Endothelial cell of umbilical vein (primary cell): Measurements from ENCODE around the gene DPP6. TPM values are rescaled to one million over a fixed set of nuclear protein-coding genes. Genes with fewer than 3 reads are reported as not detected.

Experiments used
- BruUV-seq: library from RNA; stranded (reverse); fragments of 400-500 nt; replicated peaks from 2 replicates; lab custom pipeline; 2021; lab: Mats Ljungman, UMichigan
- CTCF ChIA-PET: fragments of 300-600, 350-600 bp; sonication (Branson Sonifier 250); formaldehyde crosslinking; loops from one replicate; lab custom pipeline; 2021; ENCODE audit warnings: antibody characterized with exemption, inconsistent platforms; lab: Charles Lee
- POLR2A ChIA-PET: fragments of 300-600, 350-600 bp; sonication (Branson Sonifier 250); formaldehyde crosslinking; loops from one replicate; lab custom pipeline; 2021; ENCODE audit warnings: antibody characterized with exemption, inconsistent platforms; lab: Charles Lee
- DNase-seq: peaks from one replicate; pipeline ENCODE4 v3.0.0-alpha.2; 2011; ENCODE audit warnings: low read depth, low spot score
- FAIRE-seq: peaks from 2 replicates; lab custom pipeline; 2011; peaks lifted over from hg19 to GRCh38; lab: Jason Lieb, UNC
- H2AFZ ChIP-seq: 2 replicates; pipeline ENCODE4 v1.6.0; 2012; ENCODE audit warnings: low read depth, low read length, control low read depth, inconsistent platforms
- H3K27ac ChIP-seq: 2 replicates; pipeline ENCODE4 v1.5.1; 2011; ENCODE audit warnings: low read depth, mild to moderate bottlenecking, control low read depth, low read length, moderate library complexity; ENCODE audit not compliant: insufficient read depth
- H3K27me3 ChIP-seq, 2 experiments: 2 replicates each; pipeline versions ENCODE4 v1.6.0 to v1.6.1; 2011; ENCODE audit warnings: low read length in 2 of 2, mixed read lengths in 1 of 2; ENCODE audit not compliant: control insufficient read depth in 2 of 2, insufficient read depth in 2 of 2
- H3K36me3 ChIP-seq, 2 experiments: 2 replicates in 1 of 2; 3 replicates in 1 of 2; pipeline ENCODE4 v1.5.1; 2011; ENCODE audit warnings: low read length in 2 of 2, mild to moderate bottlenecking in 1 of 2, moderate library complexity in 1 of 2; ENCODE audit not compliant: control insufficient read depth in 2 of 2, insufficient read depth in 2 of 2; ENCODE audit errors: extremely low read depth in 1 of 2
- H3K4me1 ChIP-seq: 3 replicates; pipeline ENCODE4 v1.5.1; 2011; ENCODE audit warnings: mild to moderate bottlenecking, low read length; ENCODE audit not compliant: control insufficient read depth, insufficient read depth; ENCODE audit errors: extremely low read depth
- H3K4me2 ChIP-seq: 2 replicates; pipeline ENCODE4 v1.6.1; 2011; ENCODE audit warnings: low read length, control low read depth, mixed read lengths; ENCODE audit not compliant: insufficient read depth
- H3K4me3 ChIP-seq, 3 experiments: fragments of 200-600 bp in 1 of 3; sonication (generic), shearing (Covaris generic) in 1 of 3; replicated peaks in 1 of 3; 2 replicates each; pipeline ENCODE4 v1.5.1; 2011 to 2016; ENCODE audit warnings: control low read depth in 3 of 3, low read length in 3 of 3, mild to moderate bottlenecking in 2 of 3, inconsistent platforms in 1 of 3, low read depth in 1 of 3, moderate library complexity in 1 of 3; ENCODE audit not compliant: insufficient read depth in 1 of 3
- H3K79me2 ChIP-seq: 2 replicates; pipeline ENCODE4 v1.6.0; 2012; ENCODE audit warnings: low read length, inconsistent platforms; ENCODE audit not compliant: control insufficient read depth, insufficient read depth
- H3K9ac ChIP-seq: replicated peaks from 2 replicates; pipeline ENCODE3; 2011; ENCODE audit warnings: low read length, control low read depth; ENCODE audit not compliant: insufficient read depth; ENCODE audit errors: extremely low read depth
- H3K9me1 ChIP-seq: replicated peaks from 3 replicates; pipeline ENCODE4 v1.6.0; 2011; ENCODE audit warnings: mild to moderate bottlenecking, low read length; ENCODE audit not compliant: control insufficient read depth, insufficient read depth; ENCODE audit errors: extremely low read depth
- H3K9me3 ChIP-seq: replicated peaks from 2 replicates; pipeline ENCODE4 v1.5.1; 2012; ENCODE audit warnings: low read length, inconsistent platforms; ENCODE audit not compliant: control insufficient read depth, insufficient read depth
- H4K20me1 ChIP-seq: replicated peaks from 2 replicates; pipeline ENCODE3; 2011; ENCODE audit warnings: mild to moderate bottlenecking, low read length; ENCODE audit not compliant: control insufficient read depth, insufficient read depth; ENCODE audit errors: extremely low read depth
- EZH2 ChIP-seq: IDR thresholded peaks from 2 replicates; pipeline ENCODE4 v1.6.1; 2012; ENCODE audit warnings: borderline replicate concordance, low read depth, mild to moderate bottlenecking, moderate library complexity, low read length, inconsistent platforms; ENCODE audit not compliant: severe bottlenecking
- JUN ChIP-seq: IDR thresholded peaks from 2 replicates; pipeline ENCODE4 v1.6.1; 2011; ENCODE audit warnings: borderline replicate concordance, low read depth; ENCODE audit not compliant: insufficient read length, insufficient read depth
- POLR2A ChIP-seq: IDR thresholded peaks from 2 replicates; pipeline ENCODE4 v1.6.1; 2012; ENCODE audit warnings: low read depth, mild to moderate bottlenecking, control low read depth, low read length
- dilution Hi-C: fragments of 300-500 bp; cut with MboI; formaldehyde crosslinking; loops from one replicate; pipeline ENCODE4 v1.15.0; 2019; ENCODE audit warnings: low sequenced_read_pairs; ENCODE audit not compliant: extremely low pct_ligation_motif_present
- intact Hi-C: fragments of 100-400 bp; cut with micrococcal nuclease; formaldehyde crosslinking; loops from one replicate; pipeline ENCODE4 v1.10.0; 2022
- polyA plus RNA-seq, 4 experiments: library from polyadenylated mRNA; depleted of rRNA in 3 of 4; stranded (reverse) in 3 of 4; unstranded in 1 of 4; fragments of >200 nt; gene quantifications; 2 replicates each; pipeline versions ENCODE4 v1.2.1 to v1.2.3, GENCODE V29; 2011 to 2012; ENCODE audit warnings: missing spikeins in 1 of 4
- total RNA-seq: library from RNA; stranded (reverse); gene quantifications from 2 replicates; pipeline ENCODE4 v1.2.3, GENCODE V29; 2021
- TF ChIP-seq, protein P1 (sequence below), 2 donors: IDR thresholded peaks; 1 replicate in 1 of 2; 2 replicates in 1 of 2; pipeline ENCODE4 v1.5.1; 2011; ENCODE audit warnings: low read length in 2 of 2, mild to moderate bottlenecking in 2 of 2, moderate library complexity in 2 of 2, control low read depth in 1 of 2, inconsistent platforms in 1 of 2, low read depth in 1 of 2; ENCODE audit not compliant: insufficient read depth in 1 of 2; ENCODE audit errors: extremely low read depth in 1 of 2
- TF ChIP-seq, protein P2 (sequence below): IDR thresholded peaks from 2 replicates; pipeline ENCODE4 v1.6.1; 2011; ENCODE audit not compliant: insufficient read depth, insufficient read length

The DPP6 gene
- total and polyA plus RNA-seq, 2 donors (not counting 3 experiments of a cell fraction or from before 2014, with no cell fraction given): not detected

DNA sequence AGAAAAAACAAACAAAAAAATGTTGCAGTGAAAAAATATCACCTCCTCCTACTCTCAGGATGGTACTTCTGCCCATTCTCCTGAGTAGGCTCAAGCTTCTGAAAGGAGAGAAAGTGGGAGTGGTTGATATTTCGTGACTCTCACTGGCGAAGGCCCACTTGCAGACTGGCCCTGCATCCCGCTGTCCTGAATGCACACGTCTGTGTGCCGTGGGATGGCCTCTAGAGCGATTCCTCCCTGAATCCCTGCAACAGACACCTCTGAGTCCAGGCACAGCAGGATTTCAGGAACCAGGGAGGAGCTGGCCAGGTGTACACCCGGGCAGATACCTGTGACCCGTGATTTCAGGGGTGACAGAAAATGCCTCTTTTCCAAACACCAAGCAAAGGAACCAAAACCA lies 319.2 kb downstream of the DPP6 start:
- ChIA-PET POLR2A (no interaction called here), CTCF (no interaction called here)
- H3K9ac ChIP-seq: no peak overlapping the region
- dilution Hi-C loops (no loop called here), intact Hi-C loops (no loop called here)
- H2AFZ ChIP-seq: no peak overlapping the region
- H3K4me2 ChIP-seq: no peak overlapping the region
- H3K9me3 ChIP-seq: peaks cover 9% of the 10 kb centered on the region
- no peak for FAIRE-seq
- no peaks in the 10 kb centered on the region for H3K9me1 ChIP-seq
- no peaks in the 10 kb centered on the region for H3K36me3 ChIP-seq
- no peaks in the 10 kb centered on the region for H3K4me1 ChIP-seq
- no TSS peak for BruUV-seq
- H3K27me3 ChIP-seq: no peaks in the 10 kb centered on the region
- no peak for DNase-seq
- H3K79me2 ChIP-seq: no peaks in the 10 kb centered on the region
- H4K20me1 ChIP-seq: no peaks in the 10 kb centered on the region
- H3K4me3 ChIP-seq: no peak overlapping the region
- TF ChIP-seq, protein P1, sequence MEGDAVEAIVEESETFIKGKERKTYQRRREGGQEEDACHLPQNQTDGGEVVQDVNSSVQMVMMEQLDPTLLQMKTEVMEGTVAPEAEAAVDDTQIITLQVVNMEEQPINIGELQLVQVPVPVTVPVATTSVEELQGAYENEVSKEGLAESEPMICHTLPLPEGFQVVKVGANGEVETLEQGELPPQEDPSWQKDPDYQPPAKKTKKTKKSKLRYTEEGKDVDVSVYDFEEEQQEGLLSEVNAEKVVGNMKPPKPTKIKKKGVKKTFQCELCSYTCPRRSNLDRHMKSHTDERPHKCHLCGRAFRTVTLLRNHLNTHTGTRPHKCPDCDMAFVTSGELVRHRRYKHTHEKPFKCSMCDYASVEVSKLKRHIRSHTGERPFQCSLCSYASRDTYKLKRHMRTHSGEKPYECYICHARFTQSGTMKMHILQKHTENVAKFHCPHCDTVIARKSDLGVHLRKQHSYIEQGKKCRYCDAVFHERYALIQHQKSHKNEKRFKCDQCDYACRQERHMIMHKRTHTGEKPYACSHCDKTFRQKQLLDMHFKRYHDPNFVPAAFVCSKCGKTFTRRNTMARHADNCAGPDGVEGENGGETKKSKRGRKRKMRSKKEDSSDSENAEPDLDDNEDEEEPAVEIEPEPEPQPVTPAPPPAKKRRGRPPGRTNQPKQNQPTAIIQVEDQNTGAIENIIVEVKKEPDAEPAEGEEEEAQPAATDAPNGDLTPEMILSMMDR (IDR thresholded peaks at IDR 0.05; ENCODE audit: extremely low read depth in 1 of 2, insufficient read depth in 1 of 2, low read depth in 1 of 2, low read length in 2 of 2): no peak
- TF ChIP-seq, protein P2, sequence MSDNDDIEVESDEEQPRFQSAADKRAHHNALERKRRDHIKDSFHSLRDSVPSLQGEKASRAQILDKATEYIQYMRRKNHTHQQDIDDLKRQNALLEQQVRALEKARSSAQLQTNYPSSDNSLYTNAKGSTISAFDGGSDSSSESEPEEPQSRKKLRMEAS: no peak
- no peak for TF ChIP-seq JUN
- no peak overlapping the region for H3K27ac ChIP-seq

DNA sequence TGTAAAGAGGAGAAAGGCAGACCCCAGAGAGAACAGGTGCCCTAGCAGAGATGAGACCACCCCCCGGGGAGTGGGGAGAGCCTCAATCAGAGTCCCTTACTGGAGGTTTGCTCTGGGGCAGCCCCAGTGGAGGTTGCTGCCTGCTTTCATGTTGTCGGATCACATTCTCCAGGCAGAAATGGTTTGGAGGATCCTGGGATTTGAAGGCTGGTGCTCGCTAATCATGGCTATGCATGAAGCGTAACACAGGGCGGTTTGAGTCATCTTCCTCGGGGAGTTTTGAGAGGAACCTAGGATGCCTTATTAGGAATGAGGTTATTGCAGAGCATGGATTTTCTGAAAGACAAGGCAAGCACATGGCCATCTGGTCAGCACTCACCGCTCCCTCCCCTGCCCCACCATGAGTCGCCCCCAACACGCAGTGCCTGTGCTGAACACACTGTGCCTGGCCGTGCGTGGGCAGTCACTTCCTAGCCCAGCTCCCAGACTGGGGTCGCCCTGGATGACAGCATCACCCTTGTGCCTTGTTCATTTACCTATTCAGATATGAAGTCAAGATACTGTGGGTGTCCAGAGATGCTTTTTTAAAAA lies 319.9 kb downstream of the DPP6 start:
- no peak overlapping the region for H2AFZ ChIP-seq
- no peak overlapping the region for H3K9ac ChIP-seq
- intact Hi-C loops: no loop called here
- no peak overlapping the region for H3K4me2 ChIP-seq
- H3K36me3 ChIP-seq: no peaks in the 10 kb centered on the region
- no peak for FAIRE-seq
- peaks cover 7% of the 10 kb centered on the region for H3K9me3 ChIP-seq
- no peaks in the 10 kb centered on the region for H3K9me1 ChIP-seq
- ChIA-PET CTCF (no interaction called here), POLR2A (no interaction called here)
- no peaks in the 10 kb centered on the region for H3K4me1 ChIP-seq
- H4K20me1 ChIP-seq: no peaks in the 10 kb centered on the region
- H3K79me2 ChIP-seq: no peaks in the 10 kb centered on the region
- H3K27ac ChIP-seq: no peak overlapping the region
- dilution Hi-C loops: no loop called here
- no peak for TF ChIP-seq JUN
- no peak for TF ChIP-seq POLR2A
- TF ChIP-seq, protein P2: no peak
- TF ChIP-seq EZH2: no peak
- TF ChIP-seq, protein P1 (IDR thresholded peaks at IDR 0.05; ENCODE audit: extremely low read depth in 1 of 2, insufficient read depth in 1 of 2, low read depth in 1 of 2, low read length in 2 of 2): no peak
- H3K4me3 ChIP-seq: no peak overlapping the region
- no peak for DNase-seq
- no peaks in the 10 kb centered on the region for H3K27me3 ChIP-seq
- no TSS peak for BruUV-seq
